HG02852 (cell line): ENCODE data around the gene RALA.

Experiments
- ATAC-seq: cut with Tn5 transposase; IDR thresholded peaks from one replicate; pipeline ENCODE4 v1.9.1; 2021; ENCODE audit warnings: mild to moderate bottlenecking, moderate library complexity; ENCODE audit not compliant: unreplicated experiment

The RALA gene

DNA sequence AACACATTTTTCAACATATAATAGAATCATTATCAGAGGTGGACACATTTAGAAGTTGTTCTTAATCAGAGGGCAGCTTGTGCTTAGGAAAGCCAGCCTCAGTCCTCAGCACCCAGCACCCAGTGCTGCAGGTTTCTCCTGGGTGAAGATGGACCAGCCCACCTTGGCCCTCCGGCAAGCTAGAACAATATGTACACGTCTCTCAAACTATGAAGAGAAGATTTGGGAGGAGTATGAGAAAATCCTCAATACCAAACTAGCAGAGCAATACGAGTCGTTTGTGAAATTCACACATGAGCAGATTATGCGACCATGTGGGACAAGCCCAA is 13.5 kb upstream of the RALA start:
- ATAC-seq = peak; percentile 30

DNA sequence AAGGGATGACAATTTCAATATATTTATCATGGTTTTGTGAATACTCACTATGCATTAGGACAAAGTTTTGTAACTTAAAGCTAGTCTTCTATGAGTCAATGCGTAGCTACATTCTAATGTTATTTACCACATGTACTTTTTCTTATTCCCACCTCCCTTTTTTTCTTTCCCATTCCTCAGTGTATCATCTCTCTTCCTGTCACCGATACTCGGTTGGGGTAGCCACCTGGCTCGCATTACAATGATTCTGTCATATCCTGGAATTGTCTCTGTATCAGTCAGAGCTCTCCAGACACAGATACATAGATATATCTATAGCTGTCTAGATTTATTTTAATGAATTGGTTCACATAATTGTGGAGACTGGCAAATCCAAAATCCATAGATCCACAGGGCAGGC is 9.8 kb upstream of the RALA start:
- no peak for ATAC-seq

- no peak for ATAC-seq
Observed at GRCh38 chr7:39614299-39614698, 9.1 kb upstream of the RALA start.

DNA sequence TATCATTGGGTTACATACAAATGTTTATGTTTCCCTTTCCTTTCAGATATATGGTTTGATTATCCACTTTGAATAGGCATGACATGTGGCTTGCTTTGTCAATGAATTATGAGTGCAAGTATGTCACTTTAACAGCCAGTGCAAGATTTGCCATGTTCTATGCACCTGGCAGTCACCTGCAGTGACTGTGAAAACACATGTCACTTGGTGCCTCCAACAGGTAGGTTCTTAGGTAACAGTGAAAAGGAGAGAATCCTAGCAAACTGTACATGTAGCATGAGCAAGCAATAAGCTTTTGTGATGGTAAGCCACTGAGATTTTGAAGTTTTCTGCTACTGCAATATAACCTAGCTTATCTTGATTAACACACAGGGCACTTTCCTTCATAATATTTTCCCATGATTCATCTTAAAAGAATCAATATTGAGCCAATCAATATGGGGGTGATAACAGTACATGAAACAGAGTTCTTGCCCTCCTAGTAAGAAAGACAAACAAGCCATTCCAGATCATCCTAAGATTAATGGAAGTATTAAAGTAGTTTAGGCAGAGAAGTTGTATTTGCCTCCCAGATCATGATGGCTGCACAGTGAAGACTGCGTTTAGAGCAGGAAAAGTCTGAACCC is 7.9 kb upstream of the RALA start:
- ATAC-seq = no peak

GRCh38 chr7:39616138-39616537 is 7.2 kb upstream of the RALA start:
- no peak for ATAC-seq

- ATAC-seq = no peak
Observed at GRCh38 chr7:39617005-39617404, 6.4 kb upstream of the RALA start.

GRCh38 chr7:39618868-39619267 is 4.5 kb upstream of the RALA start:
- no peak for ATAC-seq

GRCh38 chr7:39620486-39620885 is 2.9 kb upstream of the RALA start:
- ATAC-seq = no peak

- ATAC-seq = no peak
Observed at GRCh38 chr7:39621261-39621660, 2.1 kb upstream of the RALA start.

DNA sequence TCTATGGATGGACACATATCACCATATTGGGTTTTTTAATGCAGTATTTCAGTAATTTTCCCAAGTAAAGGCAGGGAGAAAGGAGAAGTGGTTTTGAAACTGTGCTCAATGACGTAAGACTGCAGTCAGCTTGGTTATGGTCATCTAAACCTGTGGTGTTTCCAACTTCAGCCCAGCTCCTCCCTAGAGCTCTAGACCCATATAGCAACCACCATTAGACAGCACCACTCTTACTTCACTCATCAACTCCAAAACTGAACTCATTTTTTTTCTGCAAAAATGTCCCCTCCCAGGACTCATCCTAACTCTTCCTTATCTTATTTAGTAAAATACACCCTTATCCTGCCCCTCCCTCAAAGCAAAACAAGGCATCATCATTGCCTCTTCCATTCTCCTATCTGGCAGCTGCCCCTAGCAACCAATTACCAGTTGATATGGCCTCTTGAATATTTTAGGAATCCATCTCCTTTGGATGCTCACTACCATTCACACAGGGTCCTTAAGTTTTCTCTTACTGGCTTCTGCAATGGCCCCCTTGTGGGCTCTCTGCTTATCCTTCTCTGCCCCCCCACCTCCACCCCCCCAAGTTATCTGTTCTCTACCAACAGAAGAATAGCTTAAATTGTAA is 1.5 kb upstream of the RALA start:
- ATAC-seq = no peak

- no peak for ATAC-seq
Observed at GRCh38 chr7:39622609-39623008, 763 bp upstream of the RALA start.

GRCh38 chr7:39623732-39624441 is 515 bp downstream of the RALA start:
- peak; percentile 53 for ATAC-seq

DNA sequence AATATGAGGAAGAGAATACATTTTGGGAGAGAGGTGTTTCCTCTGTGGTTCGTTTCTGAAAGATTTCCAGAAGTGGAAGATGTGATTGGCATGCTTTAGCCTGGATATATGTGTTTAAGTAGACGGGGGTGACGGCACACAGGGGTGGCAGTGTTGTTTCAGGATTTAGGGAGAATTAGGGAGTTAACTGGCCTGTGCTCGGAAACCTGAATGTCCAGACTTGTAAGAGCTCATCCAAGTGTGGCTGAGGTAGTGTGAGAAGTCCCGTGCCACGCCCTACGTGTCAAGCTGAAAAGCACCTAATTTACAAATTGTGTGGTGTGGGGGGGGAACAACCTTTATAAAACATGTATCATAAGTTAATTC is 1.1 kb downstream of the RALA start:
- no peak for ATAC-seq

DNA sequence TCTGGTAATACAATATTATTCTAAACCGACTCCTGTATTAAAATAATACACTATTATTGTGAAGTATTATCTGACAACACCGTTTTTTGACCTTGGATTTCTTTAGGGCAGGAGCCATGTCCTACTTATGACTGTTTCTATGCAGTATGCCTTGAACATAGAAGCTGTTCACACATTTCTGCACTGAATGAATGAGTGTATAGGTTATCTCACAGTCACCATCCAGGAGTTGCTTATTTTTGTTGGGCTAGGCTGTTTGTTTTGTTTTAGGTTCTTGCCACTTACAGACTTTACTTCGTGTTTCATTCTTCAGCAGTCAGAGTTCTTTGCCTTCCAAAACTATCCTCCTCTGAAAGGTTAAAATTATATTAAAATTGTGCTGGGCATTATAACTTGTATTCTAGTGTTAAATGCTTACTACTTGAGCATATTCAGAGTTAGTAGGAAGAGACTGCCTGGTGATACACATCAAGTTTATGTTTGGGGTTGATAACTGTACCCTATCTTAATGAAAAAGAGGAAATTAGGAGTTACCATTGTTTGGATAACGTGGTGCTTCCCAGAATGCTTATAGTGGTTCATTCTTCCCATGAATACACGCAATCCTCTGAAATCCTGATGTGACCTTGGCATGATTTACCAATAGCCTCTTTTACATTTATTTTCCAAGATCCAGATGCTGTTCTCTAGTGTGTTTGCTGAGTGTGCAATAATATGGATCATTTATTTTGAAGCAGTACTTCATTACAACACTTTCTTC is 1.7 kb downstream of the RALA start:
- ATAC-seq = no peak

DNA sequence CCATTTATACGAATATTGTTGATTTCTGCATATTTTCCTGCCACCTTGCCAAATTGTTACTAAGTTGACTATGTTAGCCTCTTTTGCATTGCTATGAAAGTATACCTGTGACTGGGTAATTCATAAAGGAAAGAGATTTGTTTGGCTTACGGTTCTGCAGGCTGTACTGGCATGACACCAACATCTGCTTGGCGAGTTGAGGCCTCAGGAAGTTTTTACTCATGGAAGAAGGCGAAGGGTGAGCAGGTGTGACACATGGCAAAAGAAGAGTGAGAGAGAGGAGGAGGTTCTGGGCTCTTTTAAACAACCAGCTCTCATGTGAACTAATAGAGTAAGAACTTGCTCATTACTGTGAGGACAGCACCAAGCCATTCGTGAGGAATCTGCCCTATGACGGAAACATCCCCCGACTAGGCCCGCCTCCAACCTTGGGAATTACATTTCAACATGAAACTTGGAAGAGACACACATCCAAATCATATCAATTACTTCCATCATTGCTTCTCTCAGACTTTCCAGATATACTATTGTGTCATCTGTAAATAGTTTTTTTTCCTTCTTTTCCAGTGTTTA is 8.4 kb downstream of the RALA start:
- no peak for ATAC-seq

DNA sequence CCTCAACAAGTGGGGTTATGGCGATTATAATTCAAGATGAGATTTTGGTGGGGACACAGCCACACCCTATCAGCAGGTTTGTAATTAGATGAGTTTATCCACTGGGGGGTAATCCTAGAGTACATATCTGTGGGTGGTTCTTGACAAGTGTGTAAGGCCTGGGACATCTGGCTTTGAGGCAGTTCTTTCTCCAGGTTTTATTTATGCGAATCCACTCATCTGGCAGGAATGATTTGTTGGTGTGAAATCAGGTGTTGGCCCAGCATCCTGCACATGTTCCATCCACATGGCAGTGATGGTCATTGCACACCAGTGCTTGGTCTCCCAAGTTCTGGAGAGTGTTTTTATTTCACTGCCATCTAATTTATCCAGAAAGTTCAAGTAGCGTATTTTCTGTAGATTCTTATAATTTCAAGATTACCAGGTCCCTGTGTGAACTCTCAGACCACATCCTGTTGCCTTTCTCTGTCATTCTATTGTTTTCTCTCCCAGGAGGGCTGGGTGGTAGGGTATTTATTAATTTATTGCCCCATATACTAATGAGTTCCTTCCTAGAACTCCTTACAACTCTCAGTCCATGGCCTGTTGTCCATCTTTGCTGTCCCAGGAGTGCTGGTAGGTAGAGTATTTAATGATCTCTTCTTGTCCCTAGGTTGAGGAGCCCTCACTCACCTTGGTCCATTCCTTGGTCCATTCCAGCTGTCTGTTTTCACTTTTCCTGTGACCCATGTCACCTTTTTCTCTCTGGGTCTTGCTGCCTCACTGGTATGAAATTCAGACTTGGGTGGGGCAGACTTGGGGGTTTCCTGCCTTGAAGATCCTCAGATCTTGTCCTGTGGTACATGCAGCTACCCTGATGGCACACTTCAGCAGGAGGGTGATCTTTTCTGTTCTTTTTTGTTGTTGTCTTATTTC is 10.4 kb downstream of the RALA start:
- no peak for ATAC-seq

GRCh38 chr7:39634478-39634805 is 11.1 kb downstream of the RALA start:
- no peak for ATAC-seq

- ATAC-seq = no peak
Observed at GRCh38 chr7:39637400-39637799, 14.0 kb downstream of the RALA start.

- no peak for ATAC-seq
Observed at GRCh38 chr7:39637963-39638485, 14.7 kb downstream of the RALA start.

DNA sequence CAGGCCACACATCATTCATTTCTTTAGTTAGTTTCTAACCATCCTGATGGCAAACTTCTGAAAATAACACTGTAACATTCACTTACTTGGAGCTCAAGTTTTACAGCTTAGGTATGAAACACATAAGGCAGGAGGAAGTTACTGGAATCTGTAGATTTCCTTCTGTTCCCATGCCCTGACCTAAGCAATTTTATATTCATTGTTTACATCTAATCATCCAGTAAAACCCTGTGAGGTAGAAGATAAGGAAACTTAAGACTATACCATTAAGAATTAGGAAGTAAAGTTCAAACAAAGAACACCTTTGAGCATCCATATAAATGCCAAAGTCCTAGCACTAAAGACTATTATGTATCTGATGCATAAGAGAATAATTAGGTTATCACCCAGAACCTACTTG is 19.5 kb downstream of the RALA start:
- no peak for ATAC-seq
